Neuronal stem cell (in vitro differentiated cells): ENCODE measurements around the gene CCDC148.

ENCODE experiments used
- DNase-seq: peaks from one replicate; pipeline ENCODE4 v3.0.0-alpha.2; 2013; ENCODE audit warnings: low spot score
- H2AFZ ChIP-seq: one replicate; pipeline ENCODE4 v1.6.1; 2013; ENCODE audit warnings: mild to moderate bottlenecking, low read length, inconsistent platforms
- H2AK5ac ChIP-seq: 2 replicates; pipeline ENCODE4 v1.6.1; 2013; ENCODE audit warnings: low read depth, mild to moderate bottlenecking, inconsistent platforms, low read length, moderate library complexity, mixed read lengths
- H2BK120ac ChIP-seq: 2 replicates; pipeline ENCODE4 v1.6.1; 2013; ENCODE audit warnings: low read depth, mild to moderate bottlenecking, inconsistent platforms, low read length, moderate library complexity, mixed read lengths
- H2BK12ac ChIP-seq: one replicate; pipeline ENCODE4 v1.6.1; 2013; ENCODE audit warnings: low read length, inconsistent platforms
- H2BK15ac ChIP-seq: 2 replicates; pipeline ENCODE4 v1.6.1; 2013; ENCODE audit warnings: mild to moderate bottlenecking, low read length, inconsistent platforms, mixed read lengths
- H2BK5ac ChIP-seq: one replicate; pipeline ENCODE4 v1.6.1; 2013; ENCODE audit warnings: inconsistent platforms, mild to moderate bottlenecking, low read length, moderate library complexity
- H3K14ac ChIP-seq: one replicate; pipeline ENCODE4 v1.6.1; 2013; ENCODE audit warnings: low read length, inconsistent platforms
- H3K18ac ChIP-seq: 2 replicates; pipeline ENCODE4 v1.6.1; 2013; ENCODE audit warnings: low read length, inconsistent platforms
- H3K23ac ChIP-seq: 2 replicates; pipeline ENCODE4 v1.6.1; 2013; ENCODE audit warnings: low read depth, mild to moderate bottlenecking, mixed read lengths, low read length, inconsistent platforms; ENCODE audit not compliant: poor library complexity
- H3K27ac ChIP-seq: replicated peaks from 3 replicates; pipeline ENCODE4 v1.5.1; 2013; ENCODE audit warnings: low read length, inconsistent platforms
- H3K27me3 ChIP-seq, 3 experiments: 2 replicates each; pipeline ENCODE4 v1.6.1; 2013; ENCODE audit warnings: low read length in 3 of 3, mild to moderate bottlenecking in 2 of 3, inconsistent platforms in 1 of 3, low read depth in 1 of 3, mixed read lengths in 1 of 3, moderate library complexity in 1 of 3; ENCODE audit not compliant: control insufficient read depth in 3 of 3, insufficient read depth in 3 of 3
- H3K36me3 ChIP-seq, 2 donors: replicated peaks in 1 of 2; 2 replicates each; pipeline ENCODE4 v1.6.1; 2013; ENCODE audit warnings: low read length in 2 of 2; ENCODE audit not compliant: control insufficient read depth in 2 of 2, insufficient read depth in 2 of 2
- H3K4ac ChIP-seq: 2 replicates; pipeline ENCODE4 v1.6.1; 2013; ENCODE audit warnings: inconsistent platforms, mild to moderate bottlenecking, low read length, moderate library complexity
- H3K4me1 ChIP-seq, 2 donors: 1 replicate in 1 of 2; 2 replicates in 1 of 2; pipeline ENCODE4 v1.6.1; 2013; ENCODE audit warnings: low read length in 2 of 2, low read depth in 1 of 2; ENCODE audit not compliant: control insufficient read depth in 2 of 2, insufficient read depth in 1 of 2
- H3K4me2 ChIP-seq: one replicate; pipeline ENCODE4 v1.6.1; 2013; ENCODE audit warnings: mild to moderate bottlenecking, low read length, inconsistent platforms; ENCODE audit not compliant: insufficient read depth, poor library complexity, severe bottlenecking
- H3K4me3 ChIP-seq, 2 donors: 2 replicates each; pipeline ENCODE4 v1.5.1; 2013; ENCODE audit warnings: low read length in 2 of 2, mild to moderate bottlenecking in 2 of 2, inconsistent platforms in 1 of 2, moderate library complexity in 1 of 2
- H3K79me1 ChIP-seq: one replicate; pipeline ENCODE4 v1.6.1; 2013; ENCODE audit warnings: low read depth, mild to moderate bottlenecking, inconsistent platforms, low read length, moderate library complexity
- H3K9ac ChIP-seq: one replicate; pipeline ENCODE4 v1.6.1; 2013; ENCODE audit warnings: mild to moderate bottlenecking, low read depth, low read length, inconsistent platforms; ENCODE audit not compliant: poor library complexity
- H3K9me3 ChIP-seq, 2 donors: replicated peaks in 1 of 2; 2 replicates each; pipeline versions ENCODE3 to v1.6.1; 2013; ENCODE audit warnings: low read length in 2 of 2, mild to moderate bottlenecking in 2 of 2, inconsistent platforms in 1 of 2, low read depth in 1 of 2, mixed read lengths in 1 of 2, moderate library complexity in 1 of 2; ENCODE audit not compliant: control insufficient read depth in 2 of 2, insufficient read depth in 1 of 2
- H4K8ac ChIP-seq: one replicate; pipeline ENCODE4 v1.6.1; 2013; ENCODE audit warnings: low read depth, mild to moderate bottlenecking, inconsistent platforms, low read length, moderate library complexity
- H4K91ac ChIP-seq: one replicate; pipeline ENCODE4 v1.6.1; 2013; ENCODE audit warnings: low read length, low read depth, mild to moderate bottlenecking, inconsistent platforms; ENCODE audit not compliant: poor library complexity
- WGBS, 2 donors: extraction: QIAGEN DNeasy Blood & Tissue Kit; methylation state at CpG; one replicate each; pipeline ENCODE4 v1.1.7; 2013; ENCODE audit warnings: missing lambda C conversion rate in 2 of 2, mixed read lengths in 1 of 2; ENCODE audit not compliant: insufficient read length in 2 of 2, insufficient replicate concordance in 1 of 2; ENCODE audit errors: extremely low coverage in 2 of 2; 5-methylcytosine and 5-hydroxymethylcytosine counted together

CCDC148 gene

DNA sequence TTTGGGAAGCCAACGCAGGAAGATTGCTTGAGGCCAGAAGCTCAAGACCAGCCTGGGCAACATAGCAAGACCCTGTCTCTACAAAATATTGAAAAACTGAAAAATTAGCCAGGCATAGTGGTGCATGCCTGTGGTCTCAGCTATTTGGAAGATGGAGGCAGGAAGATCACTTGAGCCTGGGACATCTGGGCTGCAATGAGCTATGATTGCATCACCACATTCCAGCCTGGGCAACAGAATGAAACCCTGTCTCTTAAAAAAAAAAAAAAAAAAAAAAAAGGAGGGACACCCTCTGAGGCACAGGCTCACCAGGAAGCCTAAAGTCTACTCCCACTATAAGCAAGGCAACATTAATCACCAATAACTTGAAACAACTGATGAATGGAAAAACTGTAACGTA is 151.1 kb downstream of the CCDC148 start:
- no peak for DNase-seq
- WGBS, 2 donors, result no CpG with 5 or more reads among the region's 2 CpGs
- Histone ChIP-seq H2BK120ac (no peak overlapping the region), H2BK12ac (no peak overlapping the region), H3K9ac (no peak overlapping the region), H3K23ac (no peak overlapping the region), H3K27me3 (no peaks in the 10 kb centered on the region), H3K4me2 (no peak overlapping the region), H2BK15ac (no peak overlapping the region), H3K9me3 (no peaks in the 10 kb centered on the region), H2AFZ (no peak overlapping the region), H2BK5ac (no peak overlapping the region), H3K4me1 (no peaks in the 10 kb centered on the region), H4K8ac (no peak overlapping the region), H3K36me3 (no peaks in the 10 kb centered on the region), H3K4ac (no peak overlapping the region), H3K79me1 (no peaks in the 10 kb centered on the region), H3K4me3 (no peak overlapping the region), H3K27ac (no peak overlapping the region), H3K14ac (no peak overlapping the region), H2AK5ac (no peak overlapping the region), H4K91ac (no peak overlapping the region), H3K18ac (no peak overlapping the region)

DNA sequence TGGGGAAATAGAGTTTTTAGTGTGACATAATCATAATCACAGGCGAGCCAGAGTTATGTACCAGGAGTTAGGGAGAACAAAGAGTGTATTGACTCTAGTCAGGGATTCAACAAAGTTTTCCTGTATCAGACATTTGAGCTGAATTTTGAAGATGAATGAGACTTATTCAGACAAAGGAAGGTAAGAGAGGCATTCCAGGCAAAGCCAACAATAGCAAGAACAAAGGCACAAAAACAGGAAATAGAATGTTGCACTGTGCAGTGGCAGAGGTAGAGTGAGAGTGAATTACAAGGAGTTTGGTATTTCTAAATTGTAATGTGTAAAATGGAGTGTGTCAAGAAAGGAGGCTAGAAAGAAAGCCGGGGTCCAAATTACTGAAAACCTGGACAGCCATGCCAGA is 156.2 kb downstream of the CCDC148 start:
- Histone ChIP-seq H2BK5ac (no peak overlapping the region), H3K14ac (no peak overlapping the region), H2BK120ac (no peak overlapping the region), H3K79me1 (no peaks in the 10 kb centered on the region), H2AFZ (no peak overlapping the region), H2BK12ac (no peak overlapping the region), H3K18ac (no peak overlapping the region), H3K27me3 (no peaks in the 10 kb centered on the region), H4K8ac (no peak overlapping the region), H2AK5ac (no peak overlapping the region), H4K91ac (no peak overlapping the region), H3K4me2 (no peak overlapping the region), H3K4me1 (no peaks in the 10 kb centered on the region), H3K23ac (no peak overlapping the region), H3K4ac (no peak overlapping the region), H3K4me3 (no peak overlapping the region), H2BK15ac (no peak overlapping the region), H3K9me3 (no peaks in the 10 kb centered on the region), H3K36me3 (no peaks in the 10 kb centered on the region), H3K27ac (no peak overlapping the region), H3K9ac (no peak overlapping the region)
- no CpG with 5 or more reads among the region's 2 CpGs for WGBS, 2 donors
- no peak for DNase-seq

DNA sequence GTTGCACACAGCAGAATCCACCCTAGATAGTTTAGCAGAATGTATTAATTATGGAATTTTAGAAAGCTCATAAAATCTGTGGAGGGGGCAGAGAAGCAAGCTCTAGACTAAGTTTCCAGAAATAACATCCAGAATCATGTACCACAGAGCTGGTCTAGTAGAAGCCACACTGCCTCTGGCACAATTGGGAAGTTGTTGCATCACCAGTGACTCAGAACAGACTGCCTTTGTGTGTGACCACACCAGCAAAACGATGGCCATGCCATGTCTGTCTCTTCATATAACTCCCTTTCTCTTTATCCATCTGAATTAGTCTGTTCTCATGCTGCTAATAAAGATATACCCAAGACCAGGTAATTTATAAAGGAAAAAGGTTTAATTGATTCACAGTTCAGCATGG is 158.9 kb downstream of the CCDC148 start:
- no peak overlapping the region for H3K14ac ChIP-seq
- no peak overlapping the region for H2BK5ac ChIP-seq
- H3K4ac ChIP-seq, result no peak overlapping the region
- no peak overlapping the region for H2AK5ac ChIP-seq
- no peaks in the 10 kb centered on the region for H3K79me1 ChIP-seq
- no peak overlapping the region for H4K8ac ChIP-seq
- no peaks in the 10 kb centered on the region for H3K27me3 ChIP-seq
- H3K23ac ChIP-seq, result no peak overlapping the region
- no peak overlapping the region for H2BK12ac ChIP-seq
- no peaks in the 10 kb centered on the region for H3K36me3 ChIP-seq
- H3K4me3 ChIP-seq, result no peak overlapping the region
- no peak overlapping the region for H2BK15ac ChIP-seq
- H4K91ac ChIP-seq, result no peak overlapping the region
- H3K9me3 ChIP-seq, result no peaks in the 10 kb centered on the region
- no peak for DNase-seq
- H3K4me1 ChIP-seq, result no peaks in the 10 kb centered on the region
- no peak overlapping the region for H2AFZ ChIP-seq
- no peak overlapping the region for H3K18ac ChIP-seq
- WGBS, 2 donors, result no CpG with 5 or more reads among the region's 1 CpG
- H3K9ac ChIP-seq, result no peak overlapping the region
- no peak overlapping the region for H3K27ac ChIP-seq
- H3K4me2 ChIP-seq, result no peak overlapping the region
- H2BK120ac ChIP-seq, result no peak overlapping the region

DNA sequence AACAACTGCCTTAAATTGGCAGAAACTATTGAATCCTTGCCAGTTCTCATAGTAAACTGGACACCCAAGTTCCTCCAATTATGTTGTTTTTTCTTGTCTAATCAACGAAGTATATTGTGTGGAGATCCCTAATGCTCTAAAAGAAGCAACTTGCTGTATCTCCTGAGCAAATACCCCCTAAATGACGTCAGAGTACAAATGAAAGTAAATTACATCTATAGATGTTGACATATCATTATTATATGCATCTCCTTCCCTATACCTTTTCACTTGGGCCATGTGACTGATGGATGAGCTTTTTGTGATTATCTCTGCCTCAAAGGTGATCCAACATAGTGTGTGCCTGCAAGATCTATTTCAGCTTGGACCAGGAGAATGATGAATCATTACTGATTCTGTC is 159.4 kb downstream of the CCDC148 start:
- H4K8ac ChIP-seq, result no peak overlapping the region
- no peak overlapping the region for H3K27ac ChIP-seq
- H2BK120ac ChIP-seq, result no peak overlapping the region
- no peak overlapping the region for H3K4ac ChIP-seq
- no peak overlapping the region for H3K4me3 ChIP-seq
- H3K23ac ChIP-seq, result no peak overlapping the region
- no peak overlapping the region for H3K9ac ChIP-seq
- no CpG with 5 or more reads among the region's 2 CpGs for WGBS, 2 donors
- DNase-seq, result no peak
- H2AK5ac ChIP-seq, result no peak overlapping the region
- no peak overlapping the region for H3K18ac ChIP-seq
- H2BK12ac ChIP-seq, result no peak overlapping the region
- H3K36me3 ChIP-seq, result no peaks in the 10 kb centered on the region
- no peaks in the 10 kb centered on the region for H3K79me1 ChIP-seq
- H3K4me1 ChIP-seq, result no peaks in the 10 kb centered on the region
- H2BK15ac ChIP-seq, result no peak overlapping the region
- no peak overlapping the region for H2AFZ ChIP-seq
- no peak overlapping the region for H4K91ac ChIP-seq
- no peak overlapping the region for H3K14ac ChIP-seq
- H3K9me3 ChIP-seq, result no peaks in the 10 kb centered on the region
- no peaks in the 10 kb centered on the region for H3K27me3 ChIP-seq
- no peak overlapping the region for H3K4me2 ChIP-seq
- H2BK5ac ChIP-seq, result no peak overlapping the region
